Peyer's patch (tissue), 4 donors: Measurements from ENCODE around the gene SHISA6. TPM values are rescaled to one million over a fixed set of nuclear protein-coding genes. Genes with fewer than 3 reads are reported as not detected.

Source experiments
- DNase-seq, 3 donors: peaks; one replicate each; pipeline ENCODE4 v3.0.0-alpha.2; 2017 to 2019
- H3K27ac ChIP-seq, 4 donors: fragments of 200-600 bp; sonication (generic); one replicate each; pipeline ENCODE4 v1.5.1; 2016 to 2019
- H3K27me3 ChIP-seq, 2 donors: fragments of 200-600 bp; sonication (generic); one replicate each; pipeline ENCODE4 v1.5.1; 2019
- H3K36me3 ChIP-seq, 3 donors: fragments of 200-600 bp; sonication (generic); one replicate each; pipeline ENCODE4 v1.5.1; 2016 to 2019
- H3K4me1 ChIP-seq, 4 donors: fragments of 200-600 bp; sonication (generic); one replicate each; pipeline ENCODE4 v1.5.1; 2016 to 2019
- H3K4me3 ChIP-seq, 4 donors: fragments of 200-600 bp; sonication (generic); 1 replicate in 3 of 4; 2 replicates in 1 of 4; pipeline ENCODE4 v1.5.1; 2016 to 2019; ENCODE audit warnings: mild to moderate bottlenecking in 1 of 4
- H3K9me3 ChIP-seq, 4 donors: fragments of 200-600 bp; sonication (generic); one replicate each; pipeline ENCODE4 v1.5.1; 2016 to 2019; ENCODE audit warnings: mild to moderate bottlenecking in 1 of 4
- CTCF ChIP-seq, 6 experiments: fragments of 450-650 bp in 4 of 6; fragments of 200-600 bp in 2 of 6; sonication (generic) in 1 of 6; IDR thresholded peaks; one replicate each; pipeline ENCODE4 v1.5.1; 2017 to 2019; ENCODE audit warnings: antibody characterized with exemption in 6 of 6, mild to moderate bottlenecking in 3 of 6, moderate library complexity in 1 of 6
- POLR2A ChIP-seq, 2 donors: fragments of 450-650 bp; IDR thresholded peaks; one replicate each; pipeline ENCODE4 v1.5.1; 2017; ENCODE audit warnings: antibody characterized with exemption in 2 of 2, mild to moderate bottlenecking in 2 of 2, moderate library complexity in 2 of 2
- total RNA-seq, 4 donors: library from RNA; depleted of rRNA; stranded (reverse); fragments of >200 nt; gene quantifications; one replicate each; pipeline ENCODE4 v1.1.0, GENCODE V29; 2016

Gene SHISA6
- total RNA-seq, 4 donors from 2014 or later, result 0.27 to 2.1 (median 1.7) TPM; not detected in 1

GRCh38 chr17:11499881-11500280 lies 258.9 kb downstream of the SHISA6 start:
- no peaks in the 10 kb centered on the region for H3K4me1 ChIP-seq
- H3K27ac ChIP-seq, result no peak overlapping the region
- no peaks in the 10 kb centered on the region for H3K36me3 ChIP-seq
- TF ChIP-seq CTCF (IDR thresholded peaks at IDR 0.05) (no peak), POLR2A (IDR thresholded peaks at IDR 0.05) (no peak)
- H3K27me3 ChIP-seq, result no peaks in the 10 kb centered on the region
- no peak overlapping the region for H3K4me3 ChIP-seq
- no peaks in the 10 kb centered on the region for H3K9me3 ChIP-seq
- no peak for DNase-seq

- Histone ChIP-seq H3K36me3 (no peaks in the 10 kb centered on the region), H3K4me1 (no peaks in the 10 kb centered on the region), H3K27me3 (no peaks in the 10 kb centered on the region), H3K27ac (no peak overlapping the region), H3K4me3 (no peak overlapping the region), H3K9me3 (no peaks in the 10 kb centered on the region)
- no peak for TF ChIP-seq POLR2A (IDR thresholded peaks at IDR 0.05)
- TF ChIP-seq CTCF (IDR thresholded peaks at IDR 0.05), result no peak
- no peak for DNase-seq
These were observed 262.5 kb downstream of the SHISA6 start for GRCh38 chr17:11503308-11504035.

- Histone ChIP-seq H3K4me3 (no peak overlapping the region), H3K27me3 (no peaks in the 10 kb centered on the region), H3K4me1 (no peaks in the 10 kb centered on the region), H3K36me3 (no peaks in the 10 kb centered on the region), H3K27ac (no peak overlapping the region), H3K9me3 (no peaks in the 10 kb centered on the region)
- DNase-seq, result no peak
- TF ChIP-seq CTCF (IDR thresholded peaks at IDR 0.05) (no peak), POLR2A (IDR thresholded peaks at IDR 0.05) (no peak)
These were observed 265.6 kb downstream of the SHISA6 start for GRCh38 chr17:11506635-11507034.

GRCh38 chr17:11511696-11512095 lies 270.7 kb downstream of the SHISA6 start:
- Histone ChIP-seq H3K27ac (no peak overlapping the region), H3K36me3 (no peaks in the 10 kb centered on the region), H3K9me3 (no peaks in the 10 kb centered on the region), H3K4me1 (no peaks in the 10 kb centered on the region), H3K4me3 (no peak overlapping the region), H3K27me3 (no peaks in the 10 kb centered on the region)
- TF ChIP-seq CTCF (IDR thresholded peaks at IDR 0.05) (no peak), POLR2A (IDR thresholded peaks at IDR 0.05) (no peak)
- DNase-seq, result peak in 2 of 3 donors; percentile 46 to 49

- H3K27me3 ChIP-seq, result no peaks in the 10 kb centered on the region
- no peak overlapping the region for H3K4me3 ChIP-seq
- DNase-seq, result no peak
- no peak overlapping the region for H3K27ac ChIP-seq
- H3K4me1 ChIP-seq, result no peaks in the 10 kb centered on the region
- H3K36me3 ChIP-seq, result no peaks in the 10 kb centered on the region
- H3K9me3 ChIP-seq, result no peaks in the 10 kb centered on the region
- TF ChIP-seq POLR2A (IDR thresholded peaks at IDR 0.05) (no peak), CTCF (IDR thresholded peaks at IDR 0.05) (no peak)
These were observed 273.6 kb downstream of the SHISA6 start for GRCh38 chr17:11514565-11514964.
